ENCODE results near the gene WDR37. TPM values are rescaled to one million over a fixed set of nuclear protein-coding genes. Genes with fewer than 3 reads are reported as not detected.
"Not testable (repeated sequence)": the region's sequence is repeated elsewhere in the genome, so short reads cannot be mapped to it uniquely, and the experiment has no call there.

The WDR37 gene
- total RNA-seq = 10 to 100 TPM; 11.4 to 30.3 (median 17.4) TPM

GRCh38 chr10:1056326-1057105 lies at the start of gene WDR37:
Gene WDR37 (plus strand): TSS chr10:1056385. CDS start chr10:1072156, 15,771 bp downstream.
- DNase-seq (ENCODE audit: low spot score) = peak; percentile 64
- TF ChIP-seq, protein P1, sequence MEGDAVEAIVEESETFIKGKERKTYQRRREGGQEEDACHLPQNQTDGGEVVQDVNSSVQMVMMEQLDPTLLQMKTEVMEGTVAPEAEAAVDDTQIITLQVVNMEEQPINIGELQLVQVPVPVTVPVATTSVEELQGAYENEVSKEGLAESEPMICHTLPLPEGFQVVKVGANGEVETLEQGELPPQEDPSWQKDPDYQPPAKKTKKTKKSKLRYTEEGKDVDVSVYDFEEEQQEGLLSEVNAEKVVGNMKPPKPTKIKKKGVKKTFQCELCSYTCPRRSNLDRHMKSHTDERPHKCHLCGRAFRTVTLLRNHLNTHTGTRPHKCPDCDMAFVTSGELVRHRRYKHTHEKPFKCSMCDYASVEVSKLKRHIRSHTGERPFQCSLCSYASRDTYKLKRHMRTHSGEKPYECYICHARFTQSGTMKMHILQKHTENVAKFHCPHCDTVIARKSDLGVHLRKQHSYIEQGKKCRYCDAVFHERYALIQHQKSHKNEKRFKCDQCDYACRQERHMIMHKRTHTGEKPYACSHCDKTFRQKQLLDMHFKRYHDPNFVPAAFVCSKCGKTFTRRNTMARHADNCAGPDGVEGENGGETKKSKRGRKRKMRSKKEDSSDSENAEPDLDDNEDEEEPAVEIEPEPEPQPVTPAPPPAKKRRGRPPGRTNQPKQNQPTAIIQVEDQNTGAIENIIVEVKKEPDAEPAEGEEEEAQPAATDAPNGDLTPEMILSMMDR (IDR thresholded peaks at IDR 0.05) = no peak
- ATAC-seq (ENCODE audit: low FRiP score) = peak; percentile 94

DNA sequence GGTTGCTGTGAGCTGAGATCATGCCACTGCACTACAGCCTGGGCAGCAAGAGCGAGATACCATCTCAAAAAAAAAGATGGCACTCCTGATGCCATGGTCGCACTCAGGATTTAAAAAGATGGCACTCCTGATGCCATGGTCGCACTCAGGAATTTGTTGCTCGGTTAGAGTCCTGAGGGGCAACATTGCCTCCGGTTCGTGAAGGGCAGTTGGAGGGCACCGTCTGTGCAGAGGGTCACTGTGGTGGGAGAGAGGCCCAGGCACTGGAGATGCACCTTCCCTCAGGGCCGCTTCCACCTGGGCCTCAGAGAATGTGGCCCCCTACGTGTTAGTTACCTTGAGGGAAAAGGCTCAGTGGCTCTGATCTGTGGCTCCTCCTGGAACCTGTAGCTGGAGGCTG lies 49.6 kb upstream of the WDR37 start:
- TF ChIP-seq, protein P1 (IDR thresholded peaks at IDR 0.05) = no peak
- ATAC-seq (ENCODE audit: low FRiP score) (no peak), DNase-seq (ENCODE audit: low spot score) (no peak)

- ATAC-seq (ENCODE audit: low FRiP score) (no peak), DNase-seq (ENCODE audit: low spot score) (no peak)
- TF ChIP-seq, protein P1 (IDR thresholded peaks at IDR 0.05) = no peak
Measured at GRCh38 chr10:1007583-1007982, 48.6 kb upstream of the WDR37 start.

- ATAC-seq (ENCODE audit: low FRiP score) (no peak), DNase-seq (ENCODE audit: low spot score) (no peak)
- TF ChIP-seq, protein P1 (IDR thresholded peaks at IDR 0.05) = no peak
Measured at GRCh38 chr10:1009071-1009494, 47.1 kb upstream of the WDR37 start.

GRCh38 chr10:1009947-1010346 lies 46.2 kb upstream of the WDR37 start:
- DNase-seq (ENCODE audit: low spot score); ATAC-seq (ENCODE audit: low FRiP score): not testable (repeated sequence)

- peak; percentile 12 for ATAC-seq (ENCODE audit: low FRiP score)
- TF ChIP-seq, protein P1 (IDR thresholded peaks at IDR 0.05) = no peak
- no peak for DNase-seq (ENCODE audit: low spot score)
Measured at GRCh38 chr10:1010703-1011102, 45.5 kb upstream of the WDR37 start.

DNA sequence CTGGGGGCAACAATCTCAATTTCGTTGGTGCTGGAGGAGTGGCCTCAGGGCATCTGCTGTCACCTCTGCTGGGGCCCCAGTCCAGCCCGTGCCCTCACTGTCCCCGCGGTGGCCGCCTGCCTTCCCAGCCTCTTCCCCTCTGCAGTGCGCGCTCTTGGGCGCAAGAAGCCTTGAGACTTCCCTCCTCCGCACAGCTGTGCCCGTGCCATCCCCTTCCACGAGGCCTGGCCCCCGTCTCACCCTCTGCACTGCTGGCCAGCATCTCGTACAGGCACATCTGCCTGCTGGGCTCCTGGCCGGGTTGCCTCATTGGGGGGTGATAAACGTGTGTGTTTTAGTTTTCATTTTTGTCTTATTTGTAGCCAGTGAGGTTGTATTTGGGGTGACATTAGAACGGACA lies 44.5 kb upstream of the WDR37 start:
- TF ChIP-seq, protein P1 (IDR thresholded peaks at IDR 0.05) = no peak
- ATAC-seq (ENCODE audit: low FRiP score) = no peak
- DNase-seq (ENCODE audit: low spot score) = no peak
